Lung (tissue), 12 donors: ENCODE measurements around the gene UBE2O. TPM values are rescaled to one million over a fixed set of nuclear protein-coding genes. Genes with fewer than 3 reads are reported as not detected.
A peak's percentile ranks its signal among the peaks of the same experiment; 100 is the strongest.

Experiments used
- ATAC-seq: fragments of 200-7000 bp; cut with Tn5 transposase; one replicate; pipeline ENCODE4 v1.9.1; 2020; ENCODE audit warnings: moderate number of reproducible peaks; ENCODE audit not compliant: insufficient read depth, low FRiP score
- DNase-seq, 3 donors: peaks; one replicate each; pipeline ENCODE4 v3.0.0-alpha.2; 2013 to 2017
- H3K27ac ChIP-seq, 2 donors: one replicate each; pipeline ENCODE4 v1.5.1; 2013; ENCODE audit warnings: mild to moderate bottlenecking in 2 of 2, moderate library complexity in 2 of 2, control low read depth in 1 of 2, inconsistent platforms in 1 of 2, low read depth in 1 of 2, low read length in 1 of 2
- H3K27me3 ChIP-seq, 3 donors: one replicate each; pipeline ENCODE4 v1.5.1; 2013; ENCODE audit warnings: low read length in 2 of 3; ENCODE audit not compliant: control insufficient read depth in 3 of 3, insufficient read depth in 3 of 3
- H3K36me3 ChIP-seq, 4 donors: one replicate each; pipeline ENCODE4 v1.5.1; 2013; ENCODE audit warnings: low read length in 4 of 4, mild to moderate bottlenecking in 1 of 4, moderate library complexity in 1 of 4; ENCODE audit not compliant: control insufficient read depth in 4 of 4, insufficient read depth in 4 of 4
- H3K4me1 ChIP-seq, 5 donors: one replicate each; pipeline ENCODE4 v1.5.1; 2013; ENCODE audit warnings: low read length in 5 of 5, mild to moderate bottlenecking in 2 of 5, moderate library complexity in 1 of 5; ENCODE audit not compliant: control insufficient read depth in 5 of 5, insufficient read depth in 5 of 5
- H3K4me3 ChIP-seq: one replicate; pipeline ENCODE4 v1.5.1; 2013; ENCODE audit warnings: mild to moderate bottlenecking, control low read depth, moderate library complexity
- H3K9ac ChIP-seq, 2 donors: one replicate each; pipeline ENCODE4 v1.5.1; 2013; ENCODE audit warnings: low read length in 2 of 2, control low read depth in 1 of 2; ENCODE audit not compliant: insufficient read depth in 1 of 2
- H3K9me3 ChIP-seq, 4 donors: one replicate each; pipeline ENCODE4 v1.5.1; 2013; ENCODE audit warnings: low read length in 3 of 4, mild to moderate bottlenecking in 1 of 4, moderate library complexity in 1 of 4; ENCODE audit not compliant: control insufficient read depth in 4 of 4, insufficient read depth in 3 of 4
- WGBS, 2 donors: extraction: QIAGEN DNeasy Blood & Tissue Kit; methylation state at CpG; one replicate each; pipeline ENCODE4 v1.1.7; 2013; 5-methylcytosine and 5-hydroxymethylcytosine counted together
- polyA plus RNA-seq, 2 donors: library from polyadenylated mRNA; stranded (reverse); fragments of 200-250 nt; gene quantifications; one replicate each; pipeline ENCODE4 v1.2.1, GENCODE V29; 2013
- total RNA-seq, 2 donors: library from RNA; depleted of rRNA in 1 of 2; stranded (reverse); fragments of >200 nt in 1 of 2; gene quantifications; one replicate each; pipeline ENCODE4 v1.2.1, GENCODE V29; 2014 to 2021
- TF ChIP-seq, protein P1 (sequence below): IDR thresholded peaks from 2 replicates; pipeline ENCODE4 v1.5.1; 2012; ENCODE audit warnings: mild to moderate bottlenecking; ENCODE audit errors: control extremely low read depth, extremely low read depth
- donor health status: control.
- donor health status: control.
- donor health status: Bipolar disorder and iron deficiency.
- donor health status: healthy.
- donor health status: DM: yes; HTN: yes; CAD: no.

UBE2O gene
- total and polyA plus RNA-seq, 4 donors, result 10.8 to 24.6 (median 17.7) TPM

DNA sequence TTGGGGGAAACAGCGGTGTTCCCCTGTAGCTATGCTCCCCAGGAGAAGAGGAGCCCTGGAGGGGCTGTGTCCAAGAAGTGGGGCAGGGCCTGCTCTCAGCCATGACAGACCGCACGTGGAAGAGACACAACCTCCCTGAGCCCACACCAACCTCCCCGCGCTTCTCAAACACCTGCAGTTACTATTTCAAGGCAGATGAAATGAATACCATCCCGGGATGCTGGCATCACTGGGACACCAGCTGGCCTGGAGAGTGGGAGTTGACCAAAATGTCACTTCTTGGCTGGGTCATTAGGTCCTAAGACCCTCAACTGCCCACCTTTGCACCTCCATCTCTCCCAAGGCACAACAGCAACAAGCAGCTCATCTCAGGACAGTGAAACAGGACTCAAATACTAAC, 36.5 kb downstream of the UBE2O start:
- Histone ChIP-seq H3K4me3 (no peak overlapping the region), H3K9me3 (no peaks in the 10 kb centered on the region), H3K36me3 (peaks cover 0 to 3% (median under 1%) of the 10 kb centered on the region in 4 donors), H3K27ac (no peak overlapping the region), H3K9ac (no peak overlapping the region), H3K4me1 (peaks cover 2 to 30% (median 15%) of the 10 kb centered on the region in 5 donors), H3K27me3 (no peaks in the 10 kb centered on the region)
- no peak for ATAC-seq
- WGBS, 2 donors, result 96 to 98% methylated on average over 6 of the region's 6 CpGs
- TF ChIP-seq, protein P1, sequence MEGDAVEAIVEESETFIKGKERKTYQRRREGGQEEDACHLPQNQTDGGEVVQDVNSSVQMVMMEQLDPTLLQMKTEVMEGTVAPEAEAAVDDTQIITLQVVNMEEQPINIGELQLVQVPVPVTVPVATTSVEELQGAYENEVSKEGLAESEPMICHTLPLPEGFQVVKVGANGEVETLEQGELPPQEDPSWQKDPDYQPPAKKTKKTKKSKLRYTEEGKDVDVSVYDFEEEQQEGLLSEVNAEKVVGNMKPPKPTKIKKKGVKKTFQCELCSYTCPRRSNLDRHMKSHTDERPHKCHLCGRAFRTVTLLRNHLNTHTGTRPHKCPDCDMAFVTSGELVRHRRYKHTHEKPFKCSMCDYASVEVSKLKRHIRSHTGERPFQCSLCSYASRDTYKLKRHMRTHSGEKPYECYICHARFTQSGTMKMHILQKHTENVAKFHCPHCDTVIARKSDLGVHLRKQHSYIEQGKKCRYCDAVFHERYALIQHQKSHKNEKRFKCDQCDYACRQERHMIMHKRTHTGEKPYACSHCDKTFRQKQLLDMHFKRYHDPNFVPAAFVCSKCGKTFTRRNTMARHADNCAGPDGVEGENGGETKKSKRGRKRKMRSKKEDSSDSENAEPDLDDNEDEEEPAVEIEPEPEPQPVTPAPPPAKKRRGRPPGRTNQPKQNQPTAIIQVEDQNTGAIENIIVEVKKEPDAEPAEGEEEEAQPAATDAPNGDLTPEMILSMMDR, result no peak
- no peak for DNase-seq

DNA sequence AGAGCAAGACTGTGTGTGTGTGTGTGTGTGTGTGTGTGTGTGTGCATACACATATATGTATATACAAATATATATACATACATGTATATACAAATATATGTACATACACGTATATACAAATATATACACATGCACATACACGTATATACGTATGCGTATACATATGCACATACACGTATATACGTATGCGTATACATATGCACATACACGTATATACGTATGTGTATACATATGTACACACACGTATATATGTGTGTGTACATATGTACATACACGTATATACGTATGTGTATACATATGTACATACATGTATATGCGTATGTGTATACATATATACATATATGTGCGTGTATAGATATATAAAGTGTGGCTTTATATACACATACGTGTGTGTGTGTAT, 37.2 kb downstream of the UBE2O start:
- Histone ChIP-seq H3K36me3 (peaks cover 0 to 3% (median under 1%) of the 10 kb centered on the region in 4 donors), H3K27ac (no peak overlapping the region), H3K9me3 (no peaks in the 10 kb centered on the region), H3K4me1 (peaks cover 2 to 25% (median 15%) of the 10 kb centered on the region in 5 donors), H3K9ac (no peak overlapping the region), H3K27me3 (no peaks in the 10 kb centered on the region), H3K4me3 (no peak overlapping the region)
- 83 to 91% methylated on average over 15 of the region's 15 CpGs for WGBS, 2 donors
- DNase-seq (no peak), ATAC-seq (no peak)
- TF ChIP-seq, protein P1, result no peak

DNA sequence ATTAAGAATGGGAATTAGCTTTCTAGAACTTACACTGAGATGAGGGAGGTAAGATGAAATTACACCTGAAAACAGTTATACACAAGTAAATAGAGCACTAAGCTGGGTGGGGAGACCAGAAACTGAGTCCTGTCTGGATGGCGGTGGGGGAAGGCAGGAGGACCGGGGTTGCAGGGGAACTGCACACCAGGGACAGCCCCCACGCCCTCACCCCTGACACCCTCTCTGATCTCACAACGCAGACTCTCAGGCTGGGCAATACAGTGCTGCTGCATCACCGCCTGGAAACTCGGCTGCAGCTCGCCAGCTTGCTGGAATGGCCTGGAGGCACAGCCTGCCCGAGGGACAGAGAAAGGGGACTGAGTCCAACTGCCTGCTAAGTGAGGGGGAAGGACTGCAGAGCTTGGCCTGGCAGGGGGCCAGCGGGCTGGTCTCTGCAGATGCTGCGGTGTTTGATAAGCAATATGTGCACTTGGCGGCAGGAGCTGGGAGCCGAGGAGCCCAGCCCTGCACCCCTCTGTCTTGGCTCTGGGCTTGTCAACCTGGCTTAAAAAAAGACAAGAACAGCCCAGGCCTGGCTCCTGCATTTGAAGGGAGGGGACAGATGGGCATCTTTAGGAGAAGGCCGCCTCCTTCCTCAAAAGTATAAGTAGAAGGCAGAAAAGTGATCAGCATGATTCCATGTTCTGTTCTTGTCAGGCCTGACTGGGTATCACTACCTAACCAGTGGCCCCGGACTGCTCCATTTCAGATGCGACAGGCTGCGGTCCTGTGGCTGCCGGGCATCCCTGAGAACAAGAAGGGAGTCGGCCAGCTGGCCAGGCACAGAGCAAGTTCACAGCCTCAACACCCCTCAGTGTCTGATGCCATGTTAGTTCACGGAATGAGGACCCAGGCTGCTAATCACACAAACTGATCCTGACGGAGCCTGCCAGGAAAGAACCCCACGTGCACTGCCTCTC, 38.3 kb downstream of the UBE2O start:
- H3K27ac ChIP-seq, result no peak overlapping the region
- ATAC-seq (no peak), DNase-seq (peak; percentile 92 to 95 (median 92))
- no peaks in the 10 kb centered on the region for H3K9me3 ChIP-seq
- H3K27me3 ChIP-seq, result no peaks in the 10 kb centered on the region
- TF ChIP-seq, protein P1, result no peak
- H3K9ac ChIP-seq, result no peak overlapping the region
- H3K4me1 ChIP-seq, result peaks cover 0 to 14% (median 6%) of the 10 kb centered on the region in 5 donors
- no peak overlapping the region for H3K4me3 ChIP-seq
- peaks cover 0 to 5% (median 1%) of the 10 kb centered on the region in 4 donors for H3K36me3 ChIP-seq
- WGBS, 2 donors, result 55 to 58% methylated on average over 21 of the region's 21 CpGs
